ENCODE measurements around the gene ONECUT1.

ONECUT1 gene

GRCh38 chr15:52731732-52732470 is 58.2 kb downstream of the ONECUT1 start:
- no peak for DNase-seq (ENCODE audit: low read depth)

GRCh38 chr15:52731004-52731403 is 59.1 kb downstream of the ONECUT1 start:
- no peak for DNase-seq (ENCODE audit: low read depth)

DNA sequence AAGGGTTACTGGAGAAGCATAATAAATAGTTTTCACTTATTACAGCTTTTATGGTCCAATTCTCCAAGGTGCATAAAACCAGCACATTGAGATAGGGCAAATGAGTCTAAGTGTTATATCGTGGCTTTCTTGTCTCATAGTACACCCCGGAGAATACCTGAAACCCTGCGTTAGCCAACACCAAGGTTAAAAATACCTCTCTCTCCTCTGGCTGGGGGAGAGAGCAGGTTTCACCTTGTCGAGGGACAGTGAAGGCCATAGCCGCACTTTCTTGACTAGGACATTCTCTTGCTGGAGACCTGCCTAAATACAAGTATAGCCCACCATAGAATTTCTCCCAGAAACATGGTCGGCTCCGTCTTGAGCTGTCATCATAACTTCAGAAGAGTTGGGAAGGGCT is 59.5 kb downstream of the ONECUT1 start:
- DNase-seq (ENCODE audit: low read depth) = no peak

DNA sequence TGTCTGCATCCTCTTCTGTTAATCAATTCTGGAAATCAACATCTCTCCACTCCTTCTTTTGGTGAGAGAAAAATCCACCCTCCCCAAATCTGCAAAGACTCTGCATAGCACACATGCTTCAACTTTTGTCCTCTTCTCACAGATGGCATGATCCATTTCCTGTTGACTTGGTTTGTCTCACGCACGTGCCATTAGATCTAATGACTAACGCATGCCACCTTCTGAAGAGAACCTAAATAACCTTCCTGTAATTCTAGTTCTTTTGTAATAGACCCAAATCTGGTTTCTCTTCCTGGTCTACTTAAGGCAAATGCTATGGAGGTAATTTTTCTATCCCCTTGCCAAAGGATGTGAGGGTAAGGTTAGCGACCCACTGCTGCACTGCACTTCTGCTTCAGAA is 60.0 kb downstream of the ONECUT1 start:
- DNase-seq (ENCODE audit: low read depth) = no peak

DNA sequence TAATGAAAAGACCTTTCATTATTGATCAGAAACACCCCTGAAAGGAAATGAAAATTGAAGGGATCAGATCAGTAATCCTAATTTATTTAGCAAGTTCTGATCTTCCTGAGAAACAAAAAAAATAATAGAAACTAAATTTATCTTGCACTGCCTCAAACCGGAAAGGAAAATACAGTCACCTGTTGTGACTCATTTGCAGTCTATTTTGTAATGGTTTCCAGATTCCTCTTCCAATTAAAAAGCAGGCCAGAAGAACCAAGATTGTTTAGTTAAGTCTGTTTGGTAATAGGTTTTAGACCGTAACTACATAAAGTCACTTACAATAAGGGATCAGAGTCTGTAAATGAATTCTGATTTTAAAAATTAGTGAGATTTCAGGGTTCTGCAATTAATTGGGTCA is 61.2 kb downstream of the ONECUT1 start:
- DNase-seq (ENCODE audit: low read depth) = no peak

DNA sequence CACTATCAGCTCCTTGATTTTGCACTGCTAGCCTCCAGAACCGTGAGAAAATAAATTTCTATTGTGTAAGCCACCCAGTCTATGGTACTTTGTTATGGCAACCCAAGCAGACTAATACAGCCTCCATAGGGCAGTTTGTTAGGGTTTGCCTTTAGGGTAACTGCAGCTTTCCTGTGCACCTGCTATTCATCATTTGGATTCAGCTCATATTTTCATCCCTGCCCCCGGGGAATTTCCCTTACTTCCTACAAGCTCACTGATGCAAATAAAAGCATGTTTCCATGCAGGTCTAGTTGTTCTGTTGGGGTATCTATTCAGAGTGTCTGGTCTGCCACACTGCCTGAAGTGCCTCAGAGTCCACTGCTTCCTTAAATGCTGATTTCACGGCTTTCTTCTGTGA is 62.3 kb downstream of the ONECUT1 start:
- DNase-seq (ENCODE audit: low read depth) = no peak

GRCh38 chr15:52726195-52726594 is 63.9 kb downstream of the ONECUT1 start:
- DNase-seq (ENCODE audit: low read depth) = no peak

GRCh38 chr15:52718551-52718950 is 71.6 kb downstream of the ONECUT1 start:
- DNase-seq (ENCODE audit: low read depth) = no peak

GRCh38 chr15:52717924-52718323 is 72.2 kb downstream of the ONECUT1 start:
- DNase-seq (ENCODE audit: low read depth) = no peak

DNA sequence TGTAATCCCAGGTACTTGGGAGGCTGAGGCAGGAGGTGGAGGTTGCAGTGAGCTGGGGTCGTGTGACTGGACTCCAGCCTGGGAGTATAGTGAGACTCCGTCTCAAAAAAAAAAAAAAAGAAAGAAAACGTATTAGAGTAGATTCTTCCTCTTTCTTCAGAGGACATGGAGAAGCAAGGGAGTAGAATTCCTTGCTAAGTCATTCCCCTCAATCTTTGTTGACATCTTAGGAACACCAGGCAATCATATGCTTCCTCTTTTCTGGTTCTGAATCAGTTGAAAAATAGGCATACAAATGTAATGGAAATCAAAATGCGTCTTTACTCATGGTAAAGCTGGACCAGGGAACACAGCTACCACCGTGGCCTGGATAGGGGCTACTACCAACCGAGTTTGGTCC is 72.7 kb downstream of the ONECUT1 start:
- no peak for DNase-seq (ENCODE audit: low read depth)

GRCh38 chr15:52716536-52716935 is 73.6 kb downstream of the ONECUT1 start:
- no peak for DNase-seq (ENCODE audit: low read depth)

- no peak for DNase-seq (ENCODE audit: low read depth)
These were observed 74.7 kb downstream of the ONECUT1 start for GRCh38 chr15:52715411-52715810.

DNA sequence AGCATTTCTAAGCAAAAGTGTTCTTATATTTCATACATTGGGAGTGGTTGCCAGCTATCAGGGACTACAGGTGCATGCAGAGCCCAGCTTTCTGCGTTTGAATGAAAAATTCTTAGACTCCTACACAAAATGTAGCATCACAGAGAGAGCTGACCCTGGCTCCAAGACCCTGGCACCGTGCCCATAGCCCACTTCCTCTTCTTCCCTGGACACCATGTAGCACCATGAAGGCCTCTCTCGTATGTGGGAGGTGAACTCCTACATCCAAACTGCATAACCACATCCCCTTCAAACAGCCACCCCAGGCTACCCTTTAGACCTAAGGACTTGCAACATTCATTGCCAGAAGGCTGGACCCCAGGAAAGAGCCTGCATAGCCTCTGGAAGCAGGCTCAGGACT is 75.2 kb downstream of the ONECUT1 start:
- DNase-seq (ENCODE audit: low read depth) = no peak

DNA sequence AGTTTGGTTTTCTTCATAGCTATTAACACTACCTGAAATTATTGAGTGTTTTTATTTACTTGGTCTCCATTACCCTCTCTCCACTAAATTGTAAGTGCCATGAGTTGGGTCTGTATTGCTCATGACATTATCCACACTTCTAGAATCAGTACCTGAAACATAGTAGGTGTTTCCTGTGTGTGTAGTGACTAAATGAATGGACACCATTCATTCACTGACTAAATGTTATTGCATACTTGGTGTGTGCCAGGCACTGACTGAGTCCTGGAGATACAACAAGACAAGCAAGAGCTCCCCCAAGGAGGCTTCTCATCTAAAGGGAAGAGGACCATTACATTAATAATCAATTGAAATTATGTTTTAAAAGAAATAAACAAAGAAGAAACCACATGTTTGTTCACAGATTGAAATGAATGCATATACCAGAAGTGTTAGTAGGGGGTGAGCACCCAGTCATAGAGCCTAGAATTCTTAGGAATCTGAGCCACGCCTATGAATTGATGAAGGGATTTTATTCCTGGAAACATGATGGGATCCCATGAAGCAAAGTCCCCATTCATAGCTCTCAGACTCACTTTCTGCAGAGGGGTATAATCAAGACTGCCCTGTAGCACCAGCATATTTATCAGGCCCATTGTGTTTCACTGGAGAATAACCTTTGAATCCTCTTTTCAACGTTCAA is 79.3 kb downstream of the ONECUT1 start:
- no peak for DNase-seq (ENCODE audit: low read depth)

DNA sequence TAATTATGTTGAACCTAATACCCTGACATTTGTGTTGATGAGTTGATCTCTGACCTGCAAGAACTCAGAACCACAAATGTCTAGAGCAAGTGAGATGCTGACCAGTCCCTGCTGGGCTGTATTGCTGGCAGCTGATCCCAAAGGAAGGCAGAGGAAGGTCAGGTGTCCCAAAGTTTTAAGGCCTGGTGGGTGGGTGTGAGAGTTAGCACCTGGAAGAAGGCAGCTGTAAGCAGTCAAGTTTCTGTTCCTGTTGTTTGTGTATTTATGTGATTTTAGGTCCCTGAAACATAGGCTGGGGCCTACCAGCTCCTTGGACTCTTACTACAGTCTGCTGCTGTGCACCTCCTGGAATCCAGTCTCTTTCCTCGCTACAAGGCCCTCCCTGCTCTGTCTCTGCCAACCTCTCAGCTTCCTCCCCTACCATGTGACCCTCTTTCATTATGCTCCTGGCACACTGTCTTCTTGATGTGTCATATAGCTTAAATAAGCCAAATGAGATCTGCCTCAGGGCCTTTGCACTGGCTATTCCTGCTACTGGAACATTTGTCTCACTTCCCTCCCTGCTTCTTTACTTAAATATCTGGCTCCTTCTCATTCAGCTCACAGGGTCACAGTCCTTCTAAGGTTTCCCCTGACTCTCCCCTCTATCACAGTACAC is 80.0 kb downstream of the ONECUT1 start:
- no peak for DNase-seq (ENCODE audit: low read depth)

DNA sequence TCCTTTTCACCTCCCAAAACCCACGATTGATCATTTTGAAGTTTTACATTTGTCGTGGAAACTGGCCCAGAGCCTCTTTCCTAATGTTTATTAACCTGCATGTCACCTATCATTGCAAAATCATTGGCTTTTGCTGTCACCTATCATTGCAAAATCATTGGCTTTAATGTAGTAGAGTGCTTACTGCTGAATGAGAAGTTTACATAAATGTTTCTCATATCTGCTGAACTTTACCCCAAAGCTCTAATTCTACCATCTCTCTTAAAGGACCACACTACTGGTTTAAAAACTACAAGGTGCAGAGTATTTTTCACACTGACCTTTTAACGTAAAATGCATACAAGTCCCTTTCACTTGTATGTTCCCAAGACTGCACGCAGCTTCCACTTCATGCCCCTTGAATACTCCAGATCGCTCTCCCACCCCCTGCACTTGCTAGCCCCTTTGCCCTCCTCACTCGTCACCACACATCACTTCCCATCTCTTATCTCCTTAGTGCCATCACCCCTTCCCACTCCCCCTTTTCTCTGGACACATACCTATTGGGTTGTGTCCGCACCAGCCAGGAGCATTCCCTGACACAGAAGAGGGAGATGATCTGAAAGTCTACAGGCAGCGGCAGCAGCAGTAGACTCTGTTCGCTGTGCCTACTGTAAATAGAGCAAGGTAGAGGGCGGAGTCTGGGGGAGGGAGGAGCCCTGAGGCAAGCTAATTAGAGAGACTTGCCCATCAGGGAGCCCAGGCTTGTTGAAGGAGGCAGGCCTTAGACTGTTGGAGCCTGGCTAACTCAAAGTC is 80.8 kb downstream of the ONECUT1 start:
- no peak for DNase-seq (ENCODE audit: low read depth)
